Heart right ventricle (tissue), 16 donors: Measurements from ENCODE around the gene MRPS31. TPM values are rescaled to one million over a fixed set of nuclear protein-coding genes. Genes with fewer than 3 reads are reported as not detected.

Experiments
- ATAC-seq, 8 donors: fragments of 200-7000 bp; cut with Tn5 transposase; one replicate each; pipeline ENCODE4 v1.9.1; 2020; ENCODE audit warnings: mild to moderate bottlenecking in 8 of 8, moderate library complexity in 8 of 8, moderate number of reproducible peaks in 1 of 8
- DNase-seq, 2 donors: peaks; one replicate each; pipeline ENCODE4 v3.0.0-alpha.2; 2020
- H3K27ac ChIP-seq, 10 donors: fragments of 200-600 bp; sonication (generic) in 2 of 10; one replicate each; pipeline versions ENCODE4 v1.5.0 to v1.8.0; 2020 to 2022; ENCODE audit warnings: mild to moderate bottlenecking in 3 of 10
- H3K27me3 ChIP-seq, 7 donors: fragments of 200-600 bp; one replicate each; pipeline ENCODE4 v1.8.0; 2021 to 2022; ENCODE audit warnings: mild to moderate bottlenecking in 2 of 7
- H3K36me3 ChIP-seq, 9 donors: fragments of 200-600 bp; sonication (generic) in 1 of 9; one replicate each; pipeline versions ENCODE4 v1.5.0 to v1.8.0; 2020 to 2022; ENCODE audit warnings: mild to moderate bottlenecking in 2 of 9
- H3K4me1 ChIP-seq, 9 donors: fragments of 200-600 bp; sonication (generic) in 1 of 9; one replicate each; pipeline versions ENCODE4 v1.5.0 to v1.8.0; 2020 to 2022; ENCODE audit warnings: mild to moderate bottlenecking in 4 of 9
- H3K4me3 ChIP-seq, 10 donors: fragments of 200-600 bp; sonication (generic) in 2 of 10; one replicate each; pipeline versions ENCODE4 v1.5.0 to v1.8.0; 2020 to 2022; ENCODE audit warnings: mild to moderate bottlenecking in 7 of 10, moderate library complexity in 2 of 10
- H3K9me3 ChIP-seq, 11 donors: fragments of 200-600 bp in 10 of 11; sonication (generic) in 2 of 11; one replicate each; pipeline versions ENCODE4 v1.5.0 to v1.8.0; 2013 to 2022; ENCODE audit warnings: mild to moderate bottlenecking in 2 of 11, control low read depth in 1 of 11, moderate library complexity in 1 of 11
- CTCF ChIP-seq, 9 donors: fragments of 200-600 bp; sonication (generic) in 2 of 9; IDR thresholded peaks; one replicate each; pipeline versions ENCODE4 v1.5.0 to v1.8.0; 2021 to 2022; ENCODE audit warnings: antibody characterized with exemption in 9 of 9, mild to moderate bottlenecking in 5 of 9, moderate library complexity in 1 of 9
- WGBS, 2 donors: extraction: QIAGEN DNeasy Blood & Tissue Kit; methylation state at CpG; one replicate each; pipeline ENCODE4 v1.1.7; 2013; ENCODE audit warnings: inconsistent platforms in 1 of 2; 5-methylcytosine and 5-hydroxymethylcytosine counted together
- intact Hi-C, 10 donors: fragments of 100-400 bp; cut with DNase I; formaldehyde crosslinking; loops; one replicate each; pipeline versions ENCODE4 v1.11.1 to v1.14.2; 2022
- polyA plus RNA-seq, 2 donors: library from polyadenylated mRNA; stranded (reverse); fragments of 200-250 nt; gene quantifications; one replicate each; pipeline ENCODE4 v1.2.3, GENCODE V29; 2013
- total RNA-seq, 10 donors: library from RNA; stranded (reverse); fragmentation: NEBNext Ultra II Directional in 3 of 10; extraction: Animal tissue kit (Norgen Biotek cat#: 25700) in 3 of 10; gene quantifications; one replicate each; pipeline versions ENCODE4 v1.2.1 to v1.2.4, GENCODE V29; 2021 to 2023
- donor health status: Arrhythmogenic right ventricular cardiomyopathy.
- donor health status: ischemic (EF 13 %, LVEDD 7.1; RV severe dilation, severe dysfunction).
- donor health status: healthy with polysubstance abuse.
- donor health status: DM: no; HTN: yes; CAD: no.
- donor health status: DM: no; HTN: no; CAD: no.
- donor health status: ischemic (EF 25% LVEDD 6.9; RV normal size, moderate dysfunction).
- donor health status: ischemic (EF 25% LVEDD 5.7; RV mildly dilated, moderate dysfunction).
- donor health status: healthy.
- donor health status: DM: yes; HTN: yes; CAD: no.
- donor health status: Ischemic cardiomyopathy.
- donor health status: ischemic (EF 35%, LVEDD 5.7; RV mildly dilated, moderate dysfunction).
- donor health status: nonischemic (EF 11% LVEDD 7.7; RV severe dilation, severe dysfunction).
- donor health status: DM: yes; HTN: yes; CAD: no.
- donor health status: PGD.
- donor health status: ischemic (EF 29% LVEDD 5.4; RV normal size, mild dysfunction).
- donor health status: nonischemic (EF 23%, LVEDD 6.1; RV moderate dilation, normal function).

MRPS31 gene
- total and polyA plus RNA-seq, 12 donors, result 22.2 to 121 (median 30.5) TPM

- TF ChIP-seq CTCF (IDR thresholded peaks at IDR 0.05), result no peak
- Histone ChIP-seq H3K4me3 (no peak overlapping the region), H3K27me3 (no peaks in the 10 kb centered on the region), H3K4me1 (no peaks in the 10 kb centered on the region), H3K36me3 (no peaks in the 10 kb centered on the region), H3K9me3 (peaks cover 0 to 11% (median 0%) of the 10 kb centered on the region in 11 donors), H3K27ac (no peak overlapping the region)
- no peak for ATAC-seq
- DNase-seq, result no peak
- intact Hi-C loops, result no loop called here
- WGBS, 2 donors, result 76 to 86% methylated on average over 2 of the region's 2 CpGs
These were observed 78.0 kb downstream of the MRPS31 start for GRCh38 chr13:40692946-40693345.

DNA sequence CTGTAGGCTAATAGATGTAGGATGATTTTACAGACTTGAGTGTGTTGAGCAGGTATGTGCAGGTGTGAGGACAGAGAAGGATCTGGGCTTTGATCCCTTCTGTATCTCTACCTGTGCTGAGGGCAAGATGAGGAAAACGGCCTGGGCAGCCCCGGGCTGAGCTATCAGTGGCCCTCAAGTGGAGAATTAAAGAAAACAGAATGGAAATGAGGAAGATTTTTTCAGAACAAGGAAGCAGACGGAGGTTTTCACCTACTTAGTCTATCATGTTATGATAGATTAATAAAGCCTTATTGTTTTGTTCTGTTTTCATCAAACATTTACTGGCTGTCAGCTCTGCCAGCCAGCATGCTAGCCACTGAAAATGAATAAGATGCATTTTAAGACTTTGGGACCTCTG is 82.2 kb downstream of the MRPS31 start:
- Histone ChIP-seq H3K4me1 (no peaks in the 10 kb centered on the region), H3K4me3 (no peak overlapping the region), H3K27me3 (no peaks in the 10 kb centered on the region), H3K9me3 (peaks cover 0 to 11% (median 0%) of the 10 kb centered on the region in 11 donors), H3K27ac (no peak overlapping the region), H3K36me3 (no peaks in the 10 kb centered on the region)
- TF ChIP-seq CTCF (IDR thresholded peaks at IDR 0.05), result no peak
- WGBS, 2 donors, result 81 to 82% methylated on average over 3 of the region's 3 CpGs
- no peak for DNase-seq
- ATAC-seq, result no peak
- intact Hi-C loops, result loop anchor here in 6 of 10 donors (10.0 kb wide), 3 partner anchors 744 to 1004 kb away; no protein-coding TSS in a partner anchor

GRCh38 chr13:40682449-40683240 is 88.3 kb downstream of the MRPS31 start:
- DNase-seq (no peak), ATAC-seq (peak in 2 of 8 donors; percentile 12 to 30)
- no peak overlapping the region for H3K27ac ChIP-seq
- H3K27me3 ChIP-seq, result no peaks in the 10 kb centered on the region
- H3K4me1 ChIP-seq, result peaks cover 0 to 27% (median 13%) of the 10 kb centered on the region in 9 donors
- 57 to 60% methylated on average over 11 of the region's 11 CpGs for WGBS, 2 donors
- no peak overlapping the region for H3K4me3 ChIP-seq
- H3K36me3 ChIP-seq, result no peaks in the 10 kb centered on the region
- no peaks in the 10 kb centered on the region for H3K9me3 ChIP-seq
- intact Hi-C loops, result loop anchor here (1.0 to 10.0 kb wide), 16 partner anchors 490 to 1002 kb away; no protein-coding TSS in a partner anchor
- peak; percentile 57 to 83 (median 70) for TF ChIP-seq CTCF (IDR thresholded peaks at IDR 0.05)

- WGBS, 2 donors, result 33 to 40% methylated on average over 7 of the region's 7 CpGs
- H3K4me3 ChIP-seq, result no peak overlapping the region
- intact Hi-C loops, result loop anchor here (1.0 to 10.0 kb wide), 16 partner anchors 489 to 1001 kb away; no protein-coding TSS in a partner anchor
- ATAC-seq, result peak; percentile 20 to 83 (median 64)
- H3K36me3 ChIP-seq, result no peaks in the 10 kb centered on the region
- peak overlapping the region in 3 of 10 donors; percentile 2 to 44 (median 34) for H3K27ac ChIP-seq
- H3K9me3 ChIP-seq, result no peaks in the 10 kb centered on the region
- H3K27me3 ChIP-seq, result no peaks in the 10 kb centered on the region
- H3K4me1 ChIP-seq, result peaks cover 0 to 27% (median 13%) of the 10 kb centered on the region in 9 donors
- DNase-seq, result peak in 1 of 2 donors; percentile 28
- TF ChIP-seq CTCF (IDR thresholded peaks at IDR 0.05), result no peak
These were observed 89.4 kb downstream of the MRPS31 start for GRCh38 chr13:40681341-40682146.
